ENCODE measurements around the gene ST7.

GRCh38 chr7:116940689-116941370 lies 12.5 kb upstream of the ST7 start:
- TF ChIP-seq EP300 (IDR thresholded peaks at IDR 0.05) (no peak), CTCF (IDR thresholded peaks at IDR 0.05) (no peak), POLR2A (IDR thresholded peaks at IDR 0.05) (no peak)

Measured in tibial nerve (tissue), 4 donors.